HepG2 (cell line): ENCODE results near the gene KIF13A. TPM values are rescaled to one million over a fixed set of nuclear protein-coding genes. Genes with fewer than 3 reads are reported as not detected.

Source experiments
- ATAC-seq: fragments of 200-7000 bp; cut with Tn5 transposase; 3 replicates; pipeline ENCODE4 v1.9.1; 2020; ENCODE audit warnings: mild to moderate bottlenecking, moderate library complexity
- BruUV-seq: library from RNA; stranded (reverse); fragments of 400-500 nt; replicated peaks from 2 replicates; lab custom pipeline; 2021; lab: Mats Ljungman, UMichigan
- CTCF ChIA-PET: fragments of 300-600 bp; formaldehyde crosslinking; extraction: SDS; loops from one replicate; lab custom pipeline; 2021; ENCODE audit warnings: low total read pairs, inconsistent platforms, low intra/inter-chr PET ratio; lab: Yijun Ruan, JAX
- POLR2A ChIA-PET: fragments of 350-600 bp; sonication (Branson Sonifier 250); formaldehyde crosslinking; loops from one replicate; lab custom pipeline; 2020; ENCODE audit warnings: antibody characterized with exemption, inconsistent platforms; lab: Yijun Ruan, JAX
- DNase-seq: peaks from one replicate; pipeline ENCODE4 v3.0.0-alpha.2; 2015; ENCODE audit warnings: low spot score
- FAIRE-seq: peaks from 3 replicates; lab custom pipeline; 2011; peaks lifted over from hg19 to GRCh38; lab: Jason Lieb, UNC
- H2AFZ ChIP-seq: one replicate; pipeline ENCODE4 v1.6.1; 2011; ENCODE audit warnings: low read length, inconsistent platforms
- H3K27ac ChIP-seq: fragments of 300-600 bp; 3 replicates; pipeline ENCODE4 v1.8.0; 2011; ENCODE audit warnings: mixed run types, mild to moderate bottlenecking, mixed read lengths, low read length, inconsistent platforms; ENCODE audit not compliant: insufficient read depth; ENCODE audit errors: extremely low read length
- H3K27me3 ChIP-seq, 2 experiments: fragments of 200-600 bp in 1 of 2; 2 replicates in 1 of 2; 3 replicates in 1 of 2; pipeline versions ENCODE4 v1.6.0 to v1.8.0; 2011; ENCODE audit warnings: low read length in 2 of 2, mild to moderate bottlenecking in 2 of 2, moderate library complexity in 2 of 2, inconsistent platforms in 1 of 2; ENCODE audit not compliant: insufficient read depth in 2 of 2, control insufficient read depth in 1 of 2
- H3K36me3 ChIP-seq, 2 experiments: fragments of 200-600 bp in 1 of 2; replicated peaks in 1 of 2; 2 replicates in 1 of 2; 3 replicates in 1 of 2; pipeline versions ENCODE4 v1.5.1 to v1.8.0; 2011; ENCODE audit warnings: low read length in 2 of 2, inconsistent platforms in 1 of 2; ENCODE audit not compliant: insufficient read depth in 2 of 2, control insufficient read depth in 1 of 2
- H3K4me1 ChIP-seq: 2 replicates; pipeline ENCODE4 v1.5.1; 2012; ENCODE audit warnings: low read length, inconsistent platforms; ENCODE audit not compliant: insufficient read depth
- H3K4me2 ChIP-seq: 2 replicates; pipeline ENCODE4 v1.6.0; 2011; ENCODE audit warnings: low read depth, low read length, inconsistent platforms
- H3K4me3 ChIP-seq, 3 experiments: fragments of 200-600 bp in 1 of 3; sonication (generic), shearing (Covaris generic) in 1 of 3; replicated peaks in 1 of 3; 2 replicates each; pipeline ENCODE4 v1.5.1; 2011 to 2016; ENCODE audit warnings: low read length in 3 of 3, inconsistent platforms in 2 of 3, low read depth in 2 of 3, mild to moderate bottlenecking in 2 of 3, control low read depth in 1 of 3, mixed read lengths in 1 of 3; ENCODE audit not compliant: insufficient read depth in 1 of 3
- H3K79me2 ChIP-seq: one replicate; pipeline ENCODE4 v1.6.1; 2011; ENCODE audit warnings: low read length, inconsistent platforms; ENCODE audit not compliant: insufficient read depth
- H3K9ac ChIP-seq: 2 replicates; pipeline ENCODE4 v1.6.0; 2011; ENCODE audit warnings: mild to moderate bottlenecking, low read depth, low read length, inconsistent platforms; ENCODE audit not compliant: insufficient read depth
- H3K9me3 ChIP-seq: 2 replicates; pipeline ENCODE4 v1.5.1; 2012; ENCODE audit warnings: mild to moderate bottlenecking, low read length
- H4K20me1 ChIP-seq: 2 replicates; pipeline ENCODE4 v1.6.0; 2011; ENCODE audit warnings: inconsistent platforms, mild to moderate bottlenecking, low read length, moderate library complexity; ENCODE audit not compliant: insufficient read depth
- HNRNPL ChIP-seq: fragments of 200-400 bp; formaldehyde crosslinking; IDR thresholded peaks from 2 replicates; pipeline ENCODE4 v1.6.1; 2017; ENCODE audit warnings: mild to moderate bottlenecking, low read depth, low read length
- KLF11 ChIP-seq: IDR thresholded peaks from 2 replicates; pipeline ENCODE4 v1.6.1; 2016; ENCODE audit warnings: missing compliant biosample characterization
- KLF6 ChIP-seq: IDR thresholded peaks from 2 replicates; pipeline ENCODE4 v1.8.0; 2016; ENCODE audit warnings: missing biosample characterization, missing genetic modification reagents
- MLXIP ChIP-seq: sonication (generic); formaldehyde crosslinking; IDR thresholded peaks from 2 replicates; pipeline ENCODE4 v1.9.0; 2021; ENCODE audit warnings: missing genetic modification reagents, borderline replicate concordance
- NFKBIZ ChIP-seq: IDR thresholded peaks from 2 replicates; pipeline ENCODE4 v1.6.1; 2018; ENCODE audit warnings: missing genetic modification reagents, missing compliant biosample characterization
- PATZ1 ChIP-seq: sonication (generic); formaldehyde crosslinking; IDR thresholded peaks from 2 replicates; pipeline ENCODE4 v1.4.0; 2020; ENCODE audit warnings: missing genetic modification reagents
- SIN3B ChIP-seq: fragments of 150-350 bp; IDR thresholded peaks from 2 replicates; pipeline ENCODE4 v1.6.1; 2014; ENCODE audit warnings: low read length
- SKI ChIP-seq: fragments of 450-650 bp; IDR thresholded peaks from one replicate; pipeline ENCODE4 v1.6.1; 2018; ENCODE audit warnings: mild to moderate bottlenecking; ENCODE audit not compliant: partially characterized antibody
- SNAI1 ChIP-seq: sonication (generic); formaldehyde crosslinking; IDR thresholded peaks from 2 replicates; pipeline ENCODE4 v1.5.0; 2020; ENCODE audit warnings: mild to moderate bottlenecking, missing genetic modification reagents, borderline replicate concordance
- ZBTB42 ChIP-seq: sonication (generic); formaldehyde crosslinking; IDR thresholded peaks from 2 replicates; pipeline ENCODE4 v1.5.0; 2020; ENCODE audit warnings: mild to moderate bottlenecking, missing genetic modification reagents
- ZMAT5 ChIP-seq: sonication (generic); formaldehyde crosslinking; IDR thresholded peaks from 2 replicates; pipeline ENCODE4 v1.5.0; 2020; ENCODE audit warnings: mild to moderate bottlenecking, low read depth, missing genetic modification reagents, borderline replicate concordance
- ZNF207 ChIP-seq: fragments of 450-650 bp; IDR thresholded peaks from 2 replicates; pipeline ENCODE4 v1.6.1; 2016; ENCODE audit warnings: antibody characterized with exemption, borderline replicate concordance
- ZNF615 ChIP-seq: sonication (generic); formaldehyde crosslinking; IDR thresholded peaks from 2 replicates; pipeline ENCODE4 v1.5.0; 2020; ENCODE audit warnings: mild to moderate bottlenecking, missing genetic modification reagents, borderline replicate concordance
- ZNF784 ChIP-seq: sonication (generic); formaldehyde crosslinking; IDR thresholded peaks from 2 replicates; pipeline ENCODE4 v1.5.1; 2020; ENCODE audit warnings: missing genetic modification reagents, mild to moderate bottlenecking, borderline replicate concordance
- WGBS: methylation state at CpG from one replicate; pipeline ENCODE4 v1.1.6; 2017; ENCODE audit warnings: low lambda C conversion rate; 5-methylcytosine and 5-hydroxymethylcytosine counted together
- in situ Hi-C: cut with HindIII; loops from 2 replicates; pipeline ENCODE4 v1.10.0; 2017; ENCODE audit warnings: low pct_unique_long_range_greater_than_20kb; ENCODE audit not compliant: extremely low pct_ligation_motif_present
- intact Hi-C: fragments of 100-400 bp; cut with micrococcal nuclease; formaldehyde crosslinking; loops from one replicate; pipeline ENCODE4 v1.10.0; 2022; ENCODE audit not compliant: unreplicated experiment
- polyA plus RNA-seq, 8 experiments: library from polyadenylated mRNA; depleted of rRNA in 3 of 8; stranded (reverse) in 7 of 8; unstranded in 1 of 8; fragments of >200 nt; fragmentation: Illumina TruSeq in 4 of 8; extraction: Trizol in 4 of 8; gene quantifications; 2 replicates each; pipeline versions ENCODE4 v1.2.1 to v1.2.3, GENCODE V29; 2011 to 2016; ENCODE audit warnings: low read depth in 4 of 8, missing spikeins in 1 of 8, mixed read lengths in 1 of 8; ENCODE audit not compliant: insufficient read depth in 1 of 8
- total RNA-seq, 5 experiments: library from RNA; depleted of rRNA; stranded (reverse); fragments of >200 nt; fragmentation: Illumina TruSeq; extraction: Trizol; gene quantifications; 2 replicates each; pipeline ENCODE4 v1.2.3, GENCODE V29; 2016; ENCODE audit warnings: low read depth in 1 of 5

The KIF13A gene
- total and polyA plus RNA-seq, 2 of the 13 experiments (the other 11 are each of a cell fraction or from before 2014, with no cell fraction given) = 21.1 to 37.2 TPM

- TF ChIP-seq HNRNPL (no peak), KLF11 (CRISPR knock-in tag) (no peak), SKI (no peak), PATZ1 (CRISPR knock-in tag) (no peak)
- Histone ChIP-seq H3K4me3 (no peak overlapping the region), H3K9me3 (no peaks in the 10 kb centered on the region), H3K4me2 (no peak overlapping the region), H4K20me1 (no peaks in the 10 kb centered on the region), H3K9ac (no peak overlapping the region), H2AFZ (no peak overlapping the region), H3K36me3 (no peaks in the 10 kb centered on the region; a peak in 2 of 5 replicates), H3K79me2 (no peaks in the 10 kb centered on the region), H3K27ac (no peak overlapping the region), H3K4me1 (peaks cover 33% of the 10 kb centered on the region), H3K27me3 (no peaks in the 10 kb centered on the region)
- in situ Hi-C loops = no loop called here
- no peak for DNase-seq
- FAIRE-seq = no peak
- intact Hi-C loops = no loop called here
- 93% methylated on average over 2 of the region's 2 CpGs for WGBS
- CTCF ChIA-PET = no interaction called here
- TSS peak; percentile 21 for BruUV-seq
- POLR2A ChIA-PET = no interaction called here
- no peak for ATAC-seq
Measured at GRCh38 chr6:17872908-17873307, 114.5 kb downstream of the KIF13A start.

GRCh38 chr6:17871836-17872235 is 115.6 kb downstream of the KIF13A start:
- Histone ChIP-seq H2AFZ (no peak overlapping the region), H3K27ac (no peak overlapping the region), H3K36me3 (no peaks in the 10 kb centered on the region; a peak in 2 of 5 replicates), H3K4me2 (no peak overlapping the region), H3K9me3 (no peaks in the 10 kb centered on the region), H3K27me3 (no peaks in the 10 kb centered on the region), H3K4me3 (no peak overlapping the region), H3K9ac (no peak overlapping the region), H3K79me2 (no peaks in the 10 kb centered on the region), H3K4me1 (peaks cover 35% of the 10 kb centered on the region), H4K20me1 (no peaks in the 10 kb centered on the region)
- FAIRE-seq (no peak), DNase-seq (no peak), ATAC-seq (no peak)
- in situ Hi-C loops = no loop called here
- TSS peak; percentile 27 for BruUV-seq
- 98% methylated on average over 3 of the region's 3 CpGs for WGBS
- ChIA-PET CTCF (no interaction called here), POLR2A (no interaction called here)
- intact Hi-C loops = no loop called here
- TF ChIP-seq KLF6 (CRISPR knock-in tag) = no peak
- no peak for TF ChIP-seq ZBTB42 (CRISPR knock-in tag)
- TF ChIP-seq SIN3B = no peak
- TF ChIP-seq ZNF615 (CRISPR knock-in tag) = no peak
- TF ChIP-seq NFKBIZ = no peak
- no peak for TF ChIP-seq MLXIP (CRISPR knock-in tag)
- no peak for TF ChIP-seq ZMAT5
- no peak for TF ChIP-seq ZNF207
- no peak for TF ChIP-seq ZNF784 (CRISPR knock-in tag)
- TF ChIP-seq SNAI1 (CRISPR knock-in tag) = no peak
